ENCODE data around the gene RAP1GAP2.

The RAP1GAP2 gene

GRCh38 chr17:3011891-3012290 is 215.7 kb downstream of the RAP1GAP2 start:
- Histone ChIP-seq H3K4me3 (ENCODE audit: low read length) (no peak overlapping the region), H3K9ac (ENCODE audit: low read length) (no peak overlapping the region), H3K36me3 (replicated peaks; ENCODE audit: insufficient read depth, low read length) (no peaks in the 10 kb centered on the region), H3K27ac (ENCODE audit: low read length) (no peak overlapping the region), H3K4me2 (ENCODE audit: low read depth, low read length) (no peak overlapping the region), H3K9me2 (replicated peaks; ENCODE audit: insufficient read depth, low read length) (no peaks in the 10 kb centered on the region), H3F3A (ENCODE audit: insufficient read depth, low read length) (no peaks in the 10 kb centered on the region), H2AFZ (ENCODE audit: low read length) (no peak overlapping the region), H3K79me2 (ENCODE audit: low read length) (no peaks in the 10 kb centered on the region), H3K4me1 (ENCODE audit: low read length) (no peaks in the 10 kb centered on the region), H3K27me3 (replicated peaks; ENCODE audit: insufficient read depth, low read length) (peaks cover 9% of the 10 kb centered on the region; the same call in 1 of the 2 replicates), H3K9me3 (replicated peaks; ENCODE audit: insufficient read depth, low read length) (no peaks in the 10 kb centered on the region), H4K20me1 (ENCODE audit: insufficient read depth, low read length) (no peaks in the 10 kb centered on the region)
- TF ChIP-seq CTCF (IDR thresholded peaks at IDR 0.05; ENCODE audit: low read length) (no peak), EZH2phosphoT487 (IDR thresholded peaks at IDR 0.05; ENCODE audit: low read length) (no peak), EZH2 (optimal IDR thresholded peaks at IDR 0.05; ENCODE audit: low read depth, low read length) (no peak)
- no peak for DNase-seq

GRCh38 chr17:3012926-3013581 is 216.8 kb downstream of the RAP1GAP2 start:
- peak; percentile 56 for DNase-seq
- Histone ChIP-seq H3K4me1 (ENCODE audit: low read length) (no peaks in the 10 kb centered on the region), H3K9me2 (replicated peaks; ENCODE audit: insufficient read depth, low read length) (no peaks in the 10 kb centered on the region), H3K9ac (ENCODE audit: low read length) (no peak overlapping the region), H3K9me3 (replicated peaks; ENCODE audit: insufficient read depth, low read length) (no peaks in the 10 kb centered on the region), H3K4me3 (ENCODE audit: low read length) (no peak overlapping the region), H3F3A (ENCODE audit: insufficient read depth, low read length) (no peaks in the 10 kb centered on the region), H2AFZ (ENCODE audit: low read length) (no peak overlapping the region), H3K27ac (ENCODE audit: low read length) (no peak overlapping the region), H3K27me3 (replicated peaks; ENCODE audit: insufficient read depth, low read length) (peaks cover 9% of the 10 kb centered on the region; the same call in 1 of the 2 replicates), H4K20me1 (ENCODE audit: insufficient read depth, low read length) (no peaks in the 10 kb centered on the region), H3K4me2 (ENCODE audit: low read depth, low read length) (no peak overlapping the region), H3K36me3 (replicated peaks; ENCODE audit: insufficient read depth, low read length) (no peaks in the 10 kb centered on the region), H3K79me2 (ENCODE audit: low read length) (no peaks in the 10 kb centered on the region)
- TF ChIP-seq EZH2 (optimal IDR thresholded peaks at IDR 0.05; ENCODE audit: low read depth, low read length) (no peak), CTCF (IDR thresholded peaks at IDR 0.05; ENCODE audit: low read length) (peak; percentile 80), EZH2phosphoT487 (IDR thresholded peaks at IDR 0.05; ENCODE audit: low read length) (no peak)

- no peaks in the 10 kb centered on the region for H3K36me3 ChIP-seq (replicated peaks; ENCODE audit: insufficient read depth, low read length)
- H3K4me2 ChIP-seq (ENCODE audit: low read depth, low read length): no peak overlapping the region
- H3K4me3 ChIP-seq (ENCODE audit: low read length): no peak overlapping the region
- DNase-seq: no peak
- H3K79me2 ChIP-seq (ENCODE audit: low read length): no peaks in the 10 kb centered on the region
- H3K27ac ChIP-seq (ENCODE audit: low read length): no peak overlapping the region
- no peaks in the 10 kb centered on the region for H3K4me1 ChIP-seq (ENCODE audit: low read length)
- H2AFZ ChIP-seq (ENCODE audit: low read length): no peak overlapping the region
- H3K9me2 ChIP-seq (replicated peaks; ENCODE audit: insufficient read depth, low read length): no peaks in the 10 kb centered on the region
- no peak for TF ChIP-seq EZH2phosphoT487 (IDR thresholded peaks at IDR 0.05; ENCODE audit: low read length)
- no peak for TF ChIP-seq EZH2 (optimal IDR thresholded peaks at IDR 0.05; ENCODE audit: low read depth, low read length)
- TF ChIP-seq CTCF (IDR thresholded peaks at IDR 0.05; ENCODE audit: low read length): no peak
- H3F3A ChIP-seq (ENCODE audit: insufficient read depth, low read length): no peaks in the 10 kb centered on the region
- no peaks in the 10 kb centered on the region for H4K20me1 ChIP-seq (ENCODE audit: insufficient read depth, low read length)
- peaks cover 9% of the 10 kb centered on the region; the same call in 1 of the 2 replicates for H3K27me3 ChIP-seq (replicated peaks; ENCODE audit: insufficient read depth, low read length)
- no peak overlapping the region for H3K9ac ChIP-seq (ENCODE audit: low read length)
- H3K9me3 ChIP-seq (replicated peaks; ENCODE audit: insufficient read depth, low read length): no peaks in the 10 kb centered on the region
These were observed 219.7 kb downstream of the RAP1GAP2 start for GRCh38 chr17:3015890-3016289.

Measured in MM.1S (cell line).